ENCODE data around the gene DDX19B. TPM values are rescaled to one million over a fixed set of nuclear protein-coding genes. Genes with fewer than 3 reads are reported as not detected.
A peak's percentile ranks its signal among the peaks of the same experiment; 100 is the strongest.
"Not testable (repeated sequence)": the region's sequence is repeated elsewhere in the genome, so short reads cannot be mapped to it uniquely, and the experiment has no call there.

The DDX19B gene
- total RNA-seq, 1 experiment from 2014 or later: 74.5 TPM

GRCh38 chr16:70331588-70332358 lies 32.8 kb downstream of the DDX19B start:
- peaks cover 2% of the 10 kb centered on the region for H3K36me3 ChIP-seq (ENCODE audit: control insufficient read depth, insufficient read depth, low read length)
- H3K4me1 ChIP-seq: no peaks in the 10 kb centered on the region
- no peaks in the 10 kb centered on the region for H3K9me3 ChIP-seq
- H3K27me3 ChIP-seq (replicated peaks; ENCODE audit: control insufficient read depth, insufficient read depth, low read length): no peaks in the 10 kb centered on the region
- peak; percentile 67 for TF ChIP-seq CTCF (IDR thresholded peaks at IDR 0.05; ENCODE audit: insufficient read depth in 1 of 2, low read depth in 1 of 2, low read length in 1 of 2, severe bottlenecking in 1 of 2, unreplicated experiment in 1 of 2)
- POLR2A ChIA-PET: no interaction called here
- intact Hi-C loops (cut with micrococcal nuclease; ENCODE audit: unreplicated experiment): no loop called here
- no peak overlapping the region for H3K4me3 Mint-ChIP-seq (ENCODE audit: unreplicated experiment)
- no peaks in the 10 kb centered on the region for H3K27me3 Mint-ChIP-seq (ENCODE audit: insufficient read depth, unreplicated experiment)
- BruUV-seq (replicated peaks): no TSS peak
- peak in 1 of 2 experiments; percentile 34 for DNase-seq
- CTCF ChIA-PET: interaction anchor here (0.7 to 1.4 kb wide), 4 partner anchors 12 to 322 kb away, joined by 3 to 4 read pairs (median 3); partner anchors contain the start of gene DDX19A
- peaks cover 73% of the 10 kb centered on the region for H3K36me3 Mint-ChIP-seq (ENCODE audit: insufficient read depth, unreplicated experiment)
- no peak overlapping the region for H3K27ac Mint-ChIP-seq (ENCODE audit: unreplicated experiment)
- H3K4me3 ChIP-seq (ENCODE audit: low read depth, low read length): no peak overlapping the region
- peaks cover 6% of the 10 kb centered on the region for H3K4me1 Mint-ChIP-seq (ENCODE audit: low read depth, unreplicated experiment)
- H3K9me3 Mint-ChIP-seq (ENCODE audit: unreplicated experiment): no peaks in the 10 kb centered on the region

- H3K9me3 Mint-ChIP-seq (ENCODE audit: unreplicated experiment); H3K4me1 ChIP-seq; H3K4me3 ChIP-seq (ENCODE audit: low read depth, low read length); H3K9me3 ChIP-seq; H3K4me1 Mint-ChIP-seq (ENCODE audit: low read depth, unreplicated experiment); CTCF ChIA-PET; H3K27me3 Mint-ChIP-seq (ENCODE audit: insufficient read depth, unreplicated experiment); H3K27me3 ChIP-seq (replicated peaks; ENCODE audit: control insufficient read depth, insufficient read depth, low read length); H3K36me3 ChIP-seq (ENCODE audit: control insufficient read depth, insufficient read depth, low read length); H3K4me3 Mint-ChIP-seq (ENCODE audit: unreplicated experiment); BruUV-seq (replicated peaks); intact Hi-C loops (cut with micrococcal nuclease; ENCODE audit: unreplicated experiment); POLR2A ChIA-PET; DNase-seq: not testable (repeated sequence)
- Mint-ChIP-seq H3K27ac (ENCODE audit: unreplicated experiment) (peak overlapping the region; percentile 48), H3K36me3 (ENCODE audit: insufficient read depth, unreplicated experiment) (peaks cover 73% of the 10 kb centered on the region)
These were observed 33.7 kb downstream of the DDX19B start for GRCh38 chr16:70332728-70333127.

- intact Hi-C loops (cut with micrococcal nuclease; ENCODE audit: unreplicated experiment): no loop called here
- peaks cover under 1% of the 10 kb centered on the region for H3K4me1 Mint-ChIP-seq (ENCODE audit: low read depth, unreplicated experiment)
- no peak for DNase-seq
- H3K9me3 Mint-ChIP-seq (ENCODE audit: unreplicated experiment): no peaks in the 10 kb centered on the region
- H3K9me3 ChIP-seq: no peaks in the 10 kb centered on the region
- no peaks in the 10 kb centered on the region for H3K27me3 Mint-ChIP-seq (ENCODE audit: insufficient read depth, unreplicated experiment)
- CTCF ChIA-PET: no interaction called here
- no peak for TF ChIP-seq CTCF (IDR thresholded peaks at IDR 0.05; ENCODE audit: insufficient read depth in 1 of 2, low read depth in 1 of 2, low read length in 1 of 2, severe bottlenecking in 1 of 2, unreplicated experiment in 1 of 2)
- BruUV-seq (replicated peaks): no TSS peak
- no peak overlapping the region for H3K4me3 Mint-ChIP-seq (ENCODE audit: unreplicated experiment)
- POLR2A ChIA-PET: no interaction called here
- H3K4me1 ChIP-seq: no peaks in the 10 kb centered on the region
- no peaks in the 10 kb centered on the region; the same call in 1 of the 2 replicates for H3K36me3 ChIP-seq (ENCODE audit: control insufficient read depth, insufficient read depth, low read length)
- H3K27ac Mint-ChIP-seq (ENCODE audit: unreplicated experiment): no peak overlapping the region
- no peaks in the 10 kb centered on the region for H3K27me3 ChIP-seq (replicated peaks; ENCODE audit: control insufficient read depth, insufficient read depth, low read length)
- no peak overlapping the region for H3K4me3 ChIP-seq (ENCODE audit: low read depth, low read length)
- H3K36me3 Mint-ChIP-seq (ENCODE audit: insufficient read depth, unreplicated experiment): peaks cover 43% of the 10 kb centered on the region
These were observed 38.8 kb downstream of the DDX19B start for GRCh38 chr16:70337814-70338213.

Data from Caco-2 (cell line).